Endothelial cell of umbilical vein (primary cell): ENCODE data around the gene SUOX. TPM values are rescaled to one million over a fixed set of nuclear protein-coding genes. Genes with fewer than 3 reads are reported as not detected.

Source experiments
- BruUV-seq: library from RNA; stranded (reverse); fragments of 400-500 nt; replicated peaks from 2 replicates; lab custom pipeline; 2021; lab: Mats Ljungman, UMichigan
- CTCF ChIA-PET: fragments of 300-600, 350-600 bp; sonication (Branson Sonifier 250); formaldehyde crosslinking; loops from one replicate; lab custom pipeline; 2021; ENCODE audit warnings: antibody characterized with exemption, inconsistent platforms; lab: Charles Lee
- POLR2A ChIA-PET: fragments of 300-600, 350-600 bp; sonication (Branson Sonifier 250); formaldehyde crosslinking; loops from one replicate; lab custom pipeline; 2021; ENCODE audit warnings: antibody characterized with exemption, inconsistent platforms; lab: Charles Lee
- DNase-seq: peaks from one replicate; pipeline ENCODE4 v3.0.0-alpha.2; 2011; ENCODE audit warnings: low read depth, low spot score
- FAIRE-seq: peaks from 2 replicates; lab custom pipeline; 2011; peaks lifted over from hg19 to GRCh38; lab: Jason Lieb, UNC
- H2AFZ ChIP-seq: 2 replicates; pipeline ENCODE4 v1.6.0; 2012; ENCODE audit warnings: low read depth, low read length, control low read depth, inconsistent platforms
- H3K27ac ChIP-seq: 2 replicates; pipeline ENCODE4 v1.5.1; 2011; ENCODE audit warnings: low read depth, mild to moderate bottlenecking, control low read depth, low read length, moderate library complexity; ENCODE audit not compliant: insufficient read depth
- H3K27me3 ChIP-seq, 2 experiments: 2 replicates each; pipeline versions ENCODE4 v1.6.0 to v1.6.1; 2011; ENCODE audit warnings: low read length in 2 of 2, mixed read lengths in 1 of 2; ENCODE audit not compliant: control insufficient read depth in 2 of 2, insufficient read depth in 2 of 2
- H3K36me3 ChIP-seq, 2 experiments: 2 replicates in 1 of 2; 3 replicates in 1 of 2; pipeline ENCODE4 v1.5.1; 2011; ENCODE audit warnings: low read length in 2 of 2, mild to moderate bottlenecking in 1 of 2, moderate library complexity in 1 of 2; ENCODE audit not compliant: control insufficient read depth in 2 of 2, insufficient read depth in 2 of 2; ENCODE audit errors: extremely low read depth in 1 of 2
- H3K4me1 ChIP-seq: 3 replicates; pipeline ENCODE4 v1.5.1; 2011; ENCODE audit warnings: mild to moderate bottlenecking, low read length; ENCODE audit not compliant: control insufficient read depth, insufficient read depth; ENCODE audit errors: extremely low read depth
- H3K4me2 ChIP-seq: 2 replicates; pipeline ENCODE4 v1.6.1; 2011; ENCODE audit warnings: low read length, control low read depth, mixed read lengths; ENCODE audit not compliant: insufficient read depth
- H3K4me3 ChIP-seq, 3 experiments: fragments of 200-600 bp in 1 of 3; sonication (generic), shearing (Covaris generic) in 1 of 3; replicated peaks in 1 of 3; 2 replicates each; pipeline ENCODE4 v1.5.1; 2011 to 2016; ENCODE audit warnings: control low read depth in 3 of 3, low read length in 3 of 3, mild to moderate bottlenecking in 2 of 3, inconsistent platforms in 1 of 3, low read depth in 1 of 3, moderate library complexity in 1 of 3; ENCODE audit not compliant: insufficient read depth in 1 of 3
- H3K79me2 ChIP-seq: 2 replicates; pipeline ENCODE4 v1.6.0; 2012; ENCODE audit warnings: low read length, inconsistent platforms; ENCODE audit not compliant: control insufficient read depth, insufficient read depth
- H3K9ac ChIP-seq: replicated peaks from 2 replicates; pipeline ENCODE3; 2011; ENCODE audit warnings: low read length, control low read depth; ENCODE audit not compliant: insufficient read depth; ENCODE audit errors: extremely low read depth
- H3K9me1 ChIP-seq: replicated peaks from 3 replicates; pipeline ENCODE4 v1.6.0; 2011; ENCODE audit warnings: mild to moderate bottlenecking, low read length; ENCODE audit not compliant: control insufficient read depth, insufficient read depth; ENCODE audit errors: extremely low read depth
- H3K9me3 ChIP-seq: replicated peaks from 2 replicates; pipeline ENCODE4 v1.5.1; 2012; ENCODE audit warnings: low read length, inconsistent platforms; ENCODE audit not compliant: control insufficient read depth, insufficient read depth
- H4K20me1 ChIP-seq: replicated peaks from 2 replicates; pipeline ENCODE3; 2011; ENCODE audit warnings: mild to moderate bottlenecking, low read length; ENCODE audit not compliant: control insufficient read depth, insufficient read depth; ENCODE audit errors: extremely low read depth
- JUN ChIP-seq: IDR thresholded peaks from 2 replicates; pipeline ENCODE4 v1.6.1; 2011; ENCODE audit warnings: borderline replicate concordance, low read depth; ENCODE audit not compliant: insufficient read length, insufficient read depth
- dilution Hi-C: fragments of 300-500 bp; cut with MboI; formaldehyde crosslinking; loops from one replicate; pipeline ENCODE4 v1.15.0; 2019; ENCODE audit warnings: low sequenced_read_pairs; ENCODE audit not compliant: extremely low pct_ligation_motif_present
- intact Hi-C: fragments of 100-400 bp; cut with micrococcal nuclease; formaldehyde crosslinking; loops from one replicate; pipeline ENCODE4 v1.10.0; 2022
- polyA plus RNA-seq, 4 experiments: library from polyadenylated mRNA; depleted of rRNA in 3 of 4; stranded (reverse) in 3 of 4; unstranded in 1 of 4; fragments of >200 nt; gene quantifications; 2 replicates each; pipeline versions ENCODE4 v1.2.1 to v1.2.3, GENCODE V29; 2011 to 2012; ENCODE audit warnings: missing spikeins in 1 of 4
- total RNA-seq: library from RNA; stranded (reverse); gene quantifications from 2 replicates; pipeline ENCODE4 v1.2.3, GENCODE V29; 2021
- TF ChIP-seq, protein P1 (sequence below), 2 donors: IDR thresholded peaks; 1 replicate in 1 of 2; 2 replicates in 1 of 2; pipeline ENCODE4 v1.5.1; 2011; ENCODE audit warnings: low read length in 2 of 2, mild to moderate bottlenecking in 2 of 2, moderate library complexity in 2 of 2, control low read depth in 1 of 2, inconsistent platforms in 1 of 2, low read depth in 1 of 2; ENCODE audit not compliant: insufficient read depth in 1 of 2; ENCODE audit errors: extremely low read depth in 1 of 2
- TF ChIP-seq, protein P2 (sequence below): IDR thresholded peaks from 2 replicates; pipeline ENCODE4 v1.6.1; 2011; ENCODE audit not compliant: insufficient read depth, insufficient read length

Gene SUOX
- total and polyA plus RNA-seq, 2 donors (not counting 3 experiments of a cell fraction or from before 2014, with no cell fraction given) = 24.3 to 31.4 TPM

DNA sequence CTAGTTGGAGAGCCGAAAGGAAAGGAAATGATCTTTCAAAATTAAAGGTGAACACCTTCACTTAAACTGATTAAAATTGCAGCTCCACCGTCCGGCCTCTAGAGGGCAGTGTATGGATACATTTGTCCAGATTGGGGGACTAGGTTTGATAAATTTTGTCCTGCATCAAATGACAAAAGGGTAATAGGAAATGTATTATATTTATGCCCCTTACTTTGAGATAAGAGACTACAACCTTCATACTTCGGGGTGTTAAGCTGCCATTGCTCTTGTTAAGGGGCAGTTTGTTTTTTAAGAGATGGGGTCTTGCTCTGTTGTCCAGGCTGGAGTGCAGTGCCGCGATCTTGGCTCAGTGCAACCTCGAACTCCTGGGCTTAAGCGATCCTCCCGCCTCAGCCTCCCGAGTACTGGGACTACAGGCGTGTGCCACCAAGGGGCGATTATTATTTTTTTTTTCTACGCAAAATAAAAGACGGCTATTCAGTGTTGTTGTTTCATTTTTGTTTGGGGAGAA is 818 bp upstream of the SUOX start:
- H3K9ac ChIP-seq = no peak overlapping the region
- H3K27me3 ChIP-seq = no peaks in the 10 kb centered on the region
- dilution Hi-C loops (no loop called here), intact Hi-C loops (loop anchor here (1.0 kb wide), 4 partner anchors 33 to 122 kb away; partner anchors contain the start of genes PA2G4 and ZC3H10)
- POLR2A ChIA-PET = interaction anchor here (0.7 to 2.2 kb wide), 3 partner anchors 22 to 33 kb away, joined by 4 to 9 read pairs (median 8); partner anchors contain the start of gene RAB5B
- H3K79me2 ChIP-seq = no peaks in the 10 kb centered on the region
- no peaks in the 10 kb centered on the region for H3K9me1 ChIP-seq
- H3K4me3 ChIP-seq = peak overlapping the region; percentile 17 to 73 (median 40)
- H2AFZ ChIP-seq = no peak overlapping the region
- peaks cover 10% of the 10 kb centered on the region for H3K4me1 ChIP-seq
- no TSS peak for BruUV-seq
- H3K36me3 ChIP-seq = peaks cover 8 to 18% of the 10 kb centered on the region in 2 experiments
- TF ChIP-seq, protein P1, sequence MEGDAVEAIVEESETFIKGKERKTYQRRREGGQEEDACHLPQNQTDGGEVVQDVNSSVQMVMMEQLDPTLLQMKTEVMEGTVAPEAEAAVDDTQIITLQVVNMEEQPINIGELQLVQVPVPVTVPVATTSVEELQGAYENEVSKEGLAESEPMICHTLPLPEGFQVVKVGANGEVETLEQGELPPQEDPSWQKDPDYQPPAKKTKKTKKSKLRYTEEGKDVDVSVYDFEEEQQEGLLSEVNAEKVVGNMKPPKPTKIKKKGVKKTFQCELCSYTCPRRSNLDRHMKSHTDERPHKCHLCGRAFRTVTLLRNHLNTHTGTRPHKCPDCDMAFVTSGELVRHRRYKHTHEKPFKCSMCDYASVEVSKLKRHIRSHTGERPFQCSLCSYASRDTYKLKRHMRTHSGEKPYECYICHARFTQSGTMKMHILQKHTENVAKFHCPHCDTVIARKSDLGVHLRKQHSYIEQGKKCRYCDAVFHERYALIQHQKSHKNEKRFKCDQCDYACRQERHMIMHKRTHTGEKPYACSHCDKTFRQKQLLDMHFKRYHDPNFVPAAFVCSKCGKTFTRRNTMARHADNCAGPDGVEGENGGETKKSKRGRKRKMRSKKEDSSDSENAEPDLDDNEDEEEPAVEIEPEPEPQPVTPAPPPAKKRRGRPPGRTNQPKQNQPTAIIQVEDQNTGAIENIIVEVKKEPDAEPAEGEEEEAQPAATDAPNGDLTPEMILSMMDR (IDR thresholded peaks at IDR 0.05; ENCODE audit: extremely low read depth in 1 of 2, insufficient read depth in 1 of 2, low read depth in 1 of 2, low read length in 2 of 2) = peak; percentile 67 to 88
- no peak for TF ChIP-seq JUN
- TF ChIP-seq, protein P2, sequence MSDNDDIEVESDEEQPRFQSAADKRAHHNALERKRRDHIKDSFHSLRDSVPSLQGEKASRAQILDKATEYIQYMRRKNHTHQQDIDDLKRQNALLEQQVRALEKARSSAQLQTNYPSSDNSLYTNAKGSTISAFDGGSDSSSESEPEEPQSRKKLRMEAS = no peak
- no peaks in the 10 kb centered on the region for H4K20me1 ChIP-seq
- FAIRE-seq (no peak), DNase-seq (peak; percentile 72)
- no peaks in the 10 kb centered on the region for H3K9me3 ChIP-seq
- CTCF ChIA-PET = interaction anchor here (0.8 to 7.7 kb wide), 31 partner anchors 9 to 257 kb away, joined by 3 to 295 read pairs (median 6); partner anchors contain the start of genes DGKA, ERBB3, ORMDL2 and PA2G4
- peak overlapping the region; percentile 74 for H3K4me2 ChIP-seq
- no peak overlapping the region for H3K27ac ChIP-seq
